K562 (cell line): ENCODE data around the gene FAHD2A. TPM values are rescaled to one million over a fixed set of nuclear protein-coding genes. Genes with fewer than 3 reads are reported as not detected.

ENCODE experiments used
- GABPA ChIP-seq: fragments of 200-800 bp; sonication (Bioruptor generic); conservative IDR thresholded peaks from 2 replicates; pipeline ENCODE4 v1.6.1; 2016; ENCODE audit warnings: low read depth, missing genetic modification characterization, missing compliant biosample characterization
- MAZ ChIP-seq, 2 experiments: fragments of 450-650 bp in 1 of 2; sonication (generic) in 1 of 2; formaldehyde crosslinking; IDR thresholded peaks in 1 of 2; conservative IDR thresholded peaks in 1 of 2; 2 replicates each; pipeline versions ENCODE4 v1.4.0 to v1.5.0; 2020; ENCODE audit warnings: mild to moderate bottlenecking in 1 of 2, missing genetic modification reagents in 1 of 2
- MITF ChIP-seq: IDR thresholded peaks from 2 replicates; pipeline ENCODE4 v1.6.1; 2014; ENCODE audit warnings: antibody characterized with exemption
- NR4A1 ChIP-seq, 2 experiments: fragments of 250-450 bp in 1 of 2; fragments of 450-650 bp in 1 of 2; sonication (Bioruptor Pico) in 1 of 2; IDR thresholded peaks; 2 replicates each; pipeline versions ENCODE4 v1.4.0 to v1.6.1; 2016 to 2020; ENCODE audit warnings: mild to moderate bottlenecking in 2 of 2, missing compliant biosample characterization in 1 of 2, missing genetic modification characterization in 1 of 2, moderate library complexity in 1 of 2
- THAP7 ChIP-seq: fragments of 250-450 bp; sonication (Bioruptor Pico); IDR thresholded peaks from 2 replicates; pipeline ENCODE4 v1.5.0; 2021
- ZBTB12 ChIP-seq: fragments of 250-450 bp; sonication (Bioruptor Pico); IDR thresholded peaks from 2 replicates; pipeline ENCODE4 v1.4.0; 2020
- ZBTB2 ChIP-seq: fragments of 450-650 bp; IDR thresholded peaks from 2 replicates; pipeline ENCODE4 v1.6.1; 2016; ENCODE audit warnings: antibody characterized with exemption
- ZNF134 ChIP-seq: fragments of 250-450 bp; sonication (Bioruptor Pico); conservative IDR thresholded peaks from 2 replicates; pipeline ENCODE4 v1.4.0; 2020
- ZNF407 ChIP-seq: fragments of 450-650 bp; IDR thresholded peaks from 2 replicates; pipeline ENCODE4 v1.6.1; 2016; ENCODE audit warnings: low read depth
- ZNF695 ChIP-seq: fragments of 450-650 bp; formaldehyde crosslinking; IDR thresholded peaks from 2 replicates; pipeline ENCODE4 v1.4.0; 2020; ENCODE audit warnings: mild to moderate bottlenecking, moderate library complexity
- polyA plus RNA-seq, 8 experiments: library from polyadenylated mRNA; depleted of rRNA in 4 of 8; stranded (reverse) in 5 of 8; unstranded in 3 of 8; fragments of >200 nt; fragmentation: Nextera tagmentation in 2 of 8; fragmentation: Illumina TruSeq in 1 of 8; extraction: Ambion mirVana in 2 of 8; extraction: Trizol in 1 of 8; gene quantifications; 2 replicates each; pipeline versions ENCODE4 v1.2.1 to v1.2.3, GENCODE V29; 2011 to 2014; ENCODE audit warnings: inconsistent platforms in 1 of 8, missing spikeins in 1 of 8
- total RNA-seq, 7 experiments: library from RNA; depleted of rRNA in 6 of 7; stranded (reverse); fragments of >200 nt in 6 of 7; fragmentation: Illumina TruSeq in 2 of 7; extraction: Trizol in 2 of 7; gene quantifications; 2 replicates each; pipeline versions ENCODE4 v1.2.1 to v1.2.3, GENCODE V29; 2011 to 2021; ENCODE audit warnings: low replicate concordance in 1 of 7

Gene FAHD2A
- total and polyA plus RNA-seq, 9 of the 15 experiments (the other 6 are each of a cell fraction or from before 2014, with no cell fraction given), result 13.8 to 41.0 (median 30.4) TPM

GRCh38 chr2:95402370-95403203 is at the start of gene FAHD2A (continued):
- 0 out of 2 replicates have a peak, but pooled peaks have one; percentile 20 for TF ChIP-seq ZBTB2
- peak; percentile 92 for TF ChIP-seq ZBTB12 (CRISPR knock-in tag)
- no peak for TF ChIP-seq NR4A1 (CRISPR knock-in tag; IDR thresholded peaks at IDR 0.05)
- no peak for TF ChIP-seq NR4A1 (tag; IDR thresholded peaks at IDR 0.05)
- TF ChIP-seq ZNF134, result no peak
- TF ChIP-seq THAP7 (CRISPR knock-in tag), result peak; percentile 57; the same call in 1 of the 2 replicates
- no peak for TF ChIP-seq MITF
- TF ChIP-seq ZNF407, result peak; percentile 85
- TF ChIP-seq ZNF695 (CRISPR knock-in tag), result no peak
- TF ChIP-seq MAZ (CRISPR knock-in tag; conservative IDR thresholded peaks at IDR 0.05 in 1 of 2, IDR thresholded peaks at IDR 0.05 in 1 of 2), result peak; percentile 55 to 79; a peak in 2 of 4 replicates
- TF ChIP-seq GABPA (tag), result no peak
